KOPT-K1 (cell line): Measurements from ENCODE around the gene CFAP410.

Experiments used
- H3K27ac ChIP-seq: fragments of 200-600 bp; sonication (generic); 2 replicates; pipeline ENCODE4 v1.5.1; 2016; ENCODE audit warnings: antibody characterized with exemption, mild to moderate bottlenecking, low read depth, low read length; ENCODE audit not compliant: poor library complexity, severe bottlenecking
- H3K36me3 ChIP-seq: fragments of 200-600 bp; sonication (generic); 2 replicates; pipeline ENCODE4 v1.5.1; 2017; ENCODE audit warnings: antibody characterized with exemption, mild to moderate bottlenecking, low read length, moderate library complexity; ENCODE audit not compliant: insufficient read depth
- H3K9me3 ChIP-seq: fragments of 200-600 bp; sonication (generic); 2 replicates; pipeline ENCODE4 v1.5.1; 2017; ENCODE audit warnings: antibody characterized with exemption, low read length, mild to moderate bottlenecking; ENCODE audit not compliant: insufficient read depth, poor library complexity, severe bottlenecking

Gene CFAP410

DNA sequence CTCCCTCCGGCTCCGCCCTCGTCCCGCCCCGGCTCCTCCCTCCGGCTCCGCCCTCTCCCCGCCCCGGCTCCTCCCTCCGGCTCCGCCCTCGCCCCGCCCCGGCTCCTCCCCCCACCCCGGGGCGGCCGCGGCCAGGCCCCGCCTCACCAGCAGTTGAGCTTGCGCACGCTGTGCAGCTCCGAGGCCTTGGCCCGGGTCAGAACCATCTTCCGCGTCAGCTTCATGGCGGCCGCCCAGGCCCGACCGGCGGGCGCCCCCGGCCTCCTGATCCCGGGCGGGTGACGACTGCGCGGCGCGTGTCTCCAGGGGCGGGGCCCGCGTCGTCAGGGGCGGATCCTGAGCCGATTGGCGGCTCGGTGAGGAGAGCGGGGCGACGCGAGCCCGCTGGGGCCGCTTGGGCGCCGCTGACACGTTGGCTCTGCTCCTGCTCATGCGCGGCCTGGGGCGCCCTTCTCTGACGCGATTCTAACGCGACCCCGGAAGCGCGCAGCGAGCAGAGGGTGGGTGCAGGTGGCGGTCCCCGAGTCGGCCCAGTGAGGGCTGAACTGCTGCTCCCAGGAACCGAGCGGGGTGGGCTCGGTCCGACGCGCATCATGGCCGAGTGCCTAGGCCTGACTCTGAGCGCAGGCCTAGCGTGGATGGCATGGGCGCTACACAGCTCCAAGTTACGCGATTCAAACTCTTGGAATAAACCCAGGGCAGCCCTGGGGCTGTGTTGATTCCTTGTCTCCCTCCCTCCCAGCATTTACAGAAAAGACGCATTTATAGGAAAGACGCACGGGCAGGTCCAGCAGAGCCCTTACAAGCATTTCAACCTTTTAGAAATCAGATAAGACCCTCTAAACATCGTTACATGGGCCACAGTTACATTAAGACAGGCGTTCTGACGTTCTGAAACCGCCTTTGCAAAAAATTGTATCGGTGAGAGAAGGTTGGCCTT lies at the start of gene CFAP410:
TSS of gene CFAP410 (minus strand) at position 420 of the 940 bp plus-strand sequence. CDS start at position 224, 196 bp downstream.
- no peaks in the 10 kb centered on the region for H3K9me3 ChIP-seq
- peaks cover 14% of the 10 kb centered on the region; the same call in 1 of the 2 replicates for H3K36me3 ChIP-seq
- peak within 1 kb of the TSS; percentile 84 for H3K27ac ChIP-seq

DNA sequence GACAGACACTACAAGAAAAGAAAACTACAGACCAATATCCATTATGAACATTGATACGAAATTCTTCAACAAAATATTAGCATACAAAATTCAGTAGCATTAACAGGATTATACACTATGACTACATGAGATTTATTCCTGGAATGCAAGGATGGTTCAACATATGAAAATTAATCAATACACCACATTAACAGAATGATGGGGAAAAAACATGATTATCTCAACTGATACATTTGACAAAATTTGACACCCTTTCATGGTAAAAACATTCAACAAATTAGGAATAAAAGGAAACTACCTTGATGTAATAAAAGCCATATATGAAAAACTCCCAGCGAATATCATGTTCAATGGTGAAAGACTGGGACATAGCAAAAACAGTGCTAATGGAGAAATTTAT lies 45.8 kb upstream of the CFAP410 start:
- H3K36me3 ChIP-seq = peaks cover 80% of the 10 kb centered on the region
- H3K9me3 ChIP-seq = peaks cover 43% of the 10 kb centered on the region
- H3K27ac ChIP-seq = no peak overlapping the region

DNA sequence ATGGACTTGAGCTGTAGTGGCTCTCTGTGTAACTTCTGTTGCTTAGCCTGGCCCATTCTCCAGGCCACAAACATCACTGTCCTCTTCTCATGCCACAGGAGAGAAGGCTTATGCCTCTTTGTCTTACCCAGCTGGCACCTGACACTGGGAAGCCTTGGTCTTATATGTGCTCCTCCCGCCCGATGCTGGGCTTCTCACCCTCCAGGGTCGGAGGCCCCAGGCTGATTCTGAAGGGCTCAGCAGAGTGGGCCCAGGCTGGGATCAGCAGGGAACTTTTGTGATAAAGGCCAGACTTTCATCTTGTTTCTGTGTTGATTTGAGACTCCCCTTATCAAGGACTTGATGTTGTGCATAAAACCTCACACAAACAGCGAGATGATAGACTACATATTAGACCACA lies 44.0 kb upstream of the CFAP410 start:
- Histone ChIP-seq H3K36me3 (peaks cover 84% of the 10 kb centered on the region), H3K9me3 (peaks cover 43% of the 10 kb centered on the region), H3K27ac (no peak overlapping the region)

DNA sequence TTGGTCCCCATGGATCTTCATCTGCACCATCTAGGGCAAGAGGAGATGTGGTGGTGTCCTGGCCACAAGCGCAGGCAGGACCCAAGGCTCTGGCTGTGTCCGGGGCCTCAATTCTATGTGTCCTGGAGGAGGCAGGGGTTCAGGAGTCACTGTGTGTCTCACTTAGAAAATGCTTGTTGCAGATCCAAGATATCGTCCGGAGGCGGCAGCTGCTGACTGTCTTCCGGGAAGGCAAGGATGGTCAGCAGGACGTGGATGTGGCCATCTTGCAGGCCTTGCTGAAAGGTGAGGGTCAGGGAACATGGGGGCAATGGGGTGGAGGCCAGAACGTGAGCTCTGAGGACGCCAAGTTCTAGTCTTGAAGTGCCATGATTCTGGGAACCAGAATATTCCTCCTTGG lies 43.3 kb upstream of the CFAP410 start:
- Histone ChIP-seq H3K36me3 (peaks cover 89% of the 10 kb centered on the region), H3K9me3 (peaks cover 43% of the 10 kb centered on the region), H3K27ac (no peak overlapping the region)

DNA sequence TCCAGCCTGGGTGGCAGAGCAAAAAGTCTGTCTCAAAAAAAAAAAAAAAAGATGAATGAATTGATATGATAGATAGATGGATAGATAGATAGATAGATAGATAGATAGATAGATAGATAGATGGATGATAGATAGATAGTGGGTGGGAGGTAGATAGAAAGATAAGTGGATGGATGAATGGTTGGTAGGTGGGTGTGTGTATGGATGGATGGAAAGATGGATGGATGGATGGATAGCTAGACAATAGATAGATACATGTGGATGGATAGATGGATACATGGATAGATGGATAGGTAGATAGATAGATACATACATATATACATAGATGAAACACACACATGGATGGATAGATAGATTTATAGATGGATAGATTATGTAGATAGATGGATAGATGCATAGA lies 42.7 kb upstream of the CFAP410 start:
- Histone ChIP-seq H3K9me3 (peaks cover 43% of the 10 kb centered on the region), H3K27ac (no peak overlapping the region), H3K36me3 (peaks cover 93% of the 10 kb centered on the region)

DNA sequence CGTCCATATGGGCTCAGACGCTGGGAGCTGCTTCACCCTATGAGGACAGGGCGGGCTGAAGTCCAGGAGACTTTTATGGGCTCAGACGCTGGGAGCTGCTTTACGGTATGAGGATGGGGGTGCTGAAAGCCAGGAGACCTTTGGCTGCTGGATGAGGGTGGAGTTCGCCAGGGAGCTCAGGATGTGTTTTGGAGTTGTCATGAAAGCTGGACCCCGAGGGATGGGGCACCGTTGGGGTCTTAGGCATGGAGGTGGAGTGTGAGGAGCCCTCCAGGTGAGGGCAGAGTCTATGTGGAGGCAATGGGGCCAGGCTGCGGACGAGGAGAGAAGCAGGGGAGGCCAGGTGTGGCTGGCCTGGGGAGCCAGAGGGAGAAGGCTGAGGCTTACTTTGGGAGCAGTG lies 41.7 kb upstream of the CFAP410 start:
- H3K27ac ChIP-seq = no peak overlapping the region
- H3K9me3 ChIP-seq = peaks cover 39% of the 10 kb centered on the region
- peaks cover 100% of the 10 kb centered on the region for H3K36me3 ChIP-seq

DNA sequence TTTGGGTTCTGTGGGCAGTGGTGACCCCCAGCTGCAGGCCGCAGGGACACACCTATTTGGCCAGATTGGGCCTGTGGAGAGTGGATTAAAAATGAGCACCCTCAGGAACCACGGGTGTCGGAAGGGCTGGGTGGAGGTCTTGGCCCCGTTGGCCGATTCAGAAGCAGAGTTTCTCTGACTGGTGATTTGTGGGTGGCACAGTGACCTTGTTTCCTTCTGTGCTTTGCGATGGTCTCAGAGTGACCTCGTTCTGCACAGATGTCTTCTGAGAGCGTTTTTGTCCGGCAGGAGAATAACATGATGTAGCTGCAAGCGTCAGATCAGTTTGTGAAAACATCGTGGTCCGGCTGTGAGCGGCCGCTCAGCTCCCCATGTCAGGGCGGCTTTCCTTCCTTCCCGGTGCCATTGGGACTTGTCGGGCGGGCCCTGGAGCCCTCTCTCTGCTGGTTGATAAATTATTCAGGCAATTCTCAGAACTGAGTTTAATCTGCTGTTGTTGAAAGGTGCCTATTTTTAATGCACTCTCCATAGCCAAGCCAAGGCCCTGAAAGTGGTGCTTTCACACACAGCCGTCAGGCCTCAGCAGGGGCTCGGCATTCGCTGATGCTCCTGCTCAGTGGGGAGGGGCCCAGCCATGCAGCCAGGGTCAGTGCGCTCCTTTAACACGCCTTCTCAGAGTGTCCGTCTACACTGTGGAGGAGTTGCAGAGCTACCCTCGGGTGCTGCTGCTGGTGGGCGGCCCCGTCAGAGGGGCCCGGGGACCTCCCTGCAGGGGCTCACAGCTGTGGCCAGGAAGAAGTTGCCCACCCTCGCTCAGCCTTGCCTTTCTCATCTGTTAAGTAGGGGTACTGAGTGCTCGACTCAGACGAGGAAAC lies 41.0 kb upstream of the CFAP410 start:
- Histone ChIP-seq H3K27ac (no peak overlapping the region), H3K9me3 (peaks cover 33% of the 10 kb centered on the region), H3K36me3 (peaks cover 100% of the 10 kb centered on the region)

DNA sequence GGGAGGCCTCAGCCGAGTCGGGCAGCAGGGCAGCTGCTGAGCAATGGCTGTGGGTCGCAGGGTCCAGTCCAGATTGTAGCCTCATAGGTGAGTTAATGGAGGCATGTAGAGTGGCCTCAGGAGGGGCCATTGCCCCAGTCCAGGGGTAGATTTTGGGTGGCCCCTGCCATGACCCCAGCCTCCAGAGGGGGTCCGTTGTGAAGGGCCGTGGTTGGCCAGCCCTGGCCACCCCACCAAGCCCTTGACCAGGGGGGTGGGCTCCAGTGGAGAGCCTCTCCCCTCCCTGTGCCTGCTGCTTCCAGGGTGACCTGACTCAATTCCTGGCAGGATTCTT lies 40.3 kb upstream of the CFAP410 start:
- Histone ChIP-seq H3K27ac (no peak overlapping the region), H3K9me3 (peaks cover 25% of the 10 kb centered on the region), H3K36me3 (peaks cover 99% of the 10 kb centered on the region)

DNA sequence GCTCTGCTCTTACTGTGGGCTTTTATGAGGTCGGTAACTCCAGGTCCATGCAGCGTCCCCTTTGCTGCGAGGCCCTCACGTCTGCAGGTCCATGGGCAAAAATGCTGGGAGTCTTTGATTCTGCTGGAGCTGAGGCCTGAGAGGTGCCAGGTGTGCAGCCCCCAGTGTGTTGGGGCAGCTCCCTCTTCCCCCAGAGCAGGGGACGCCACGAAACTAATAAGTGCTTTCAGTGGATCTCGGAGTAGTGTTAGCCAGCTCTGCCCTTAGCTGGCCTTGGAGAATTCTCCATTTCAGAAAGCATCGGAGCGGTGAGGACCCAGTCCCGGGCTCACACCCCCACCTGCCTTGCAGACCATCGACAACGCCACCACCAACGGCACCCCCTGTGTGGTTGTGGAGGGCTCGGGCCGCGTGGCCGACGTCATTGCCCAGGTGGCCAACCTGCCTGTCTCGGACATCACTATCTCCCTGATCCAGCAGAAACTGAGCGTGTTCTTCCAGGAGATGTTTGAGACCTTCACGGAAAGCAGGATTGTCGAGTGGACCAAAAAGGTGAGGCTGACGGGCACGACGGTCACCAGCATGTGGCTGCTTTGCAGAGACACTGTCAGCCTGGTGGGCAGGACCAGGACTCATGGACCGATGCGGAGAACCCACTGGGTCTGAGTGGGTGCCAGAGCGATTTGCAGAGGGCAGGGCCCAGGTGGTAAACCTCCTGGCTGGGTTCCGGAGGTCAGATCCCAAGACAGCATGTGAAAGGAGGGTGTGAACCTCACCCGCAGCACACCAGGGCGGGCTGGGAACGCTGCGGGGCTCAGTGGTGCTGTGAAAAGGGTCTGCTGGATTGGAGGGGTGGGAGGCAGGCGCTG lies 39.7 kb upstream of the CFAP410 start:
- Histone ChIP-seq H3K36me3 (peaks cover 97% of the 10 kb centered on the region), H3K9me3 (peaks cover 19% of the 10 kb centered on the region)

DNA sequence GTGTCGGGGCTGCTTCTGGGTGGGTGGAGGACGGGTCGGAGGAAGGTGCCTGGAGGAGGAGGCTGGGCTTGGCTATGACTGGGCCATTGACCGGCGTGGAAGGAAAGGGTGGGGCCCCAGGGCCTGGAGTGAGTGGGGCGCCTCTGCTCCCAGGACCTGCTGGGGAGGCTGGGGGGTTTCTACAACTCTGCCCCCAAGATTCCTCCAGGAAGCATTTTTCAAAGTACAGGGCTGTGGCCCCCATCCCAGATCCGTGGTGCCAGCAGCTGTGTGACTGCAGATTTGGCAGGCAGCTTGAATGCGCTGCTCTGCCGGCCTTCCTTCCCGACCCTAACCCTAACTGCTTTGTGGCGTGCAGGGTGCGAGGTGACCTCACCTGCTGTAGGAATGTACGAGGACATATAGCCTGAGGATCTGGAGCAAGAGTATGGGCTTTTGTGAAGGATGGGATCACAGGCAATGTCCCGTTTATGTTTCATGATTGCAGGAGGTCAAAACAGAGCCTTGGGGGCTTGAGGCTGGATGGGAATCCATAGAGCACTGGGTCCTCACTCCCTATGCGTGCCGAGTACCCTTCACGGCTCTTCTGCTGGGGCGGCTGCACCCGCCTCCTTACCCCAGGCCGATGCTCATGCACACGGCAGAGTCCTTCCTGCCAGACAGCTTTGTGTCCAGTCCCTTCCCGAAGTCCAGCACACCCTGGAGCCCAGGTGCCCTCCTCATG lies 38.9 kb upstream of the CFAP410 start:
- peaks cover 93% of the 10 kb centered on the region for H3K36me3 ChIP-seq
- no peak overlapping the region for H3K27ac ChIP-seq
- peaks cover 11% of the 10 kb centered on the region for H3K9me3 ChIP-seq

More for the DNA sequence above, 39.7 kb upstream of the CFAP410 start:
- no peak overlapping the region for H3K27ac ChIP-seq

DNA sequence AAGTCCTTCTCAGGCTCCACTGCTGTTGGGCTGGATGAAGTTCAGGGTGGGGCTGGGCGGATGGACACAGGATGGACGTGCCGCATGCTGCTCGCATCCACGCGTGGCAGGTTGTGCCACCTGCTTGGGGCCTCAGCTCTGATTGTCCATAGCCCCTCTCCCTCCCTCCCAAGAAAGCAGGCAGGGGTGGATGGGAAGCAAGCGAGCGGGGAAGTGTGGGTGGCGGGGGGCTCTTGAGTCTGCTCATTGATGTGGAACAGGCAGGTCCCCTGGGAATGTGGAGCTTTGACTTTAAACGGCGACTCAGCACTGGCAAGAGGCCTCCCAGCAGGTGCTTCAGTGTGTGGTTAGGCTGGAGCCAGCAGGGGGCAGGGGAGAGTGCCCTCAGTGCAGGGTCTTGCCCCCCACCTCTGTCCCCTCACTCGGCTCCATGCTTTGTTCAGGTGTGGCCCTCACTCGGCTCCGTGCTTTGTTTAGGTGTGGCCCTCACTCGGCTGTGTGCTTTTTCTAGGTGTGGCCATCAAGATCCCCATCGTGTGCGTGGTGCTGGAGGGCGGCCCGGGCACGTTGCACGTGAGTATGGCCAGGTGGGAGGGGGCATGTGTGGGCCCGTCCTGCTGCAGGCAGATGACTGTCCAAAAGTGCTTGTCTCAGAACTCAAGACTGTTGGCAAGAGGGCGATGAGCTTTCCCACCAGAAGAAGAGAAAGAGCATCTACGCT lies 38.2 kb upstream of the CFAP410 start:
- H3K36me3 ChIP-seq = peaks cover 91% of the 10 kb centered on the region
- H3K27ac ChIP-seq = no peak overlapping the region
- H3K9me3 ChIP-seq = peaks cover 4% of the 10 kb centered on the region

DNA sequence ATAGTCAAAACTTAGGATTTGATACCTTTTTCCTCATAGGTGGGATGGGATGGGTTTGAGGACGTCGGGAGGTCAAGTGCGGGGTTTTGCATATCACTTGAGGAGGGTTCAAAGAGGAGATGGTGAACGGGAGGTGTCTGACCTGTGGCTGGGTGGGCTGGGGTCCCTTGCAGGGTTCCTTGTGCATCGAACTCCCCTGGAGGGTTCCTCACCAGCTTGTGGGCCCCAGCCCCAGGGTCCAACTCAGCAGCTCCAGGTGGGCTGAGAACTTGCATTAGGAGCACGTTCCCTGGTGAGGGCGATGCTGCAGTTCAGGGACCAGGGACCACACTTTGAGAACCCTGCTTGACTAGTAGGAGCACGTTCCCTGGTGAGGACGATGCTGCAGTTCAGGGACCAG lies 37.4 kb upstream of the CFAP410 start:
- peaks cover 91% of the 10 kb centered on the region for H3K36me3 ChIP-seq
- H3K27ac ChIP-seq = no peak overlapping the region
- no peaks in the 10 kb centered on the region for H3K9me3 ChIP-seq

DNA sequence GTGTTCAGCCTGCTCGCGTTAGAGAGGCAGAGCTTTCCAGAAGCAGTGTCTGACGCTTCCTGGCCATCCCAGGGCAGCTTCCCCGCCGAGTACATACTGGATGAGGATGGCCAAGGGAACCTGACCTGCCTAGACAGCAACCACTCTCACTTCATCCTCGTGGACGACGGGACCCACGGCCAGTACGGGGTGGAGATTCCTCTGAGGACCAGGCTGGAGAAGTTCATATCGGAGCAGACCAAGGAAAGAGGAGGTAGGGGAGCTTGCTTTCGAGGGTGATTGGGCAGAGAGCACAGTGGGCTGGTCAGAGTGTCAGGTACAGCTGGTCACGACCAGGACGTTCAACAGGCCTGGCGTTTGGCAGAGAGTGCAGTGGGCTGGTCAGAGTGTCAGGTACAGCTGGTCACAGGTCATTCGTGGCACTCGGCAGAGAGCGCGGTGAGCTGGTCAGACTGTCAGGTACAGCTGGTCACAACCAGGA lies 36.6 kb upstream of the CFAP410 start:
- H3K36me3 ChIP-seq = peaks cover 91% of the 10 kb centered on the region
- H3K27ac ChIP-seq = no peak overlapping the region
- no peaks in the 10 kb centered on the region for H3K9me3 ChIP-seq
